Gastrocnemius medialis (tissue), 4 donors: ENCODE data around the gene SMARCC1. TPM values are rescaled to one million over a fixed set of nuclear protein-coding genes. Genes with fewer than 3 reads are reported as not detected.

ENCODE experiments used
- ATAC-seq, 2 donors: fragments of 150-250 bp; one replicate each; pipeline ENCODE4 v1.9.1; 2016
- DNase-seq, 2 donors: peaks; one replicate each; pipeline ENCODE4 v3.0.0-alpha.2; 2019
- H3K27ac ChIP-seq, 4 donors: fragments of 200-600 bp; sonication (generic); 1 replicate in 1 of 4; 2 replicates in 3 of 4; pipeline ENCODE4 v1.5.1; 2016 to 2018; ENCODE audit warnings: mild to moderate bottlenecking in 2 of 4, moderate library complexity in 1 of 4
- H3K27me3 ChIP-seq, 3 donors: fragments of 200-600 bp; sonication (generic) in 2 of 3; 1 replicate in 1 of 3; 2 replicates in 2 of 3; pipeline versions ENCODE4 v1.5.1 to v1.6.0; 2016 to 2019; ENCODE audit warnings: mild to moderate bottlenecking in 1 of 3, moderate library complexity in 1 of 3
- H3K36me3 ChIP-seq, 2 donors: fragments of 200-600 bp; sonication (generic) in 1 of 2; one replicate each; pipeline ENCODE4 v1.5.1; 2017 to 2018
- H3K4me1 ChIP-seq, 2 donors: fragments of 200-600 bp; sonication (generic) in 1 of 2; one replicate each; pipeline ENCODE4 v1.5.1; 2016 to 2017; ENCODE audit warnings: mild to moderate bottlenecking in 2 of 2
- H3K4me3 ChIP-seq, 4 donors: fragments of 200-600 bp; sonication (generic) in 3 of 4; 1 replicate in 1 of 4; 2 replicates in 3 of 4; pipeline ENCODE4 v1.5.1; 2016 to 2019; ENCODE audit warnings: mild to moderate bottlenecking in 2 of 4
- H3K9me3 ChIP-seq, 3 donors: fragments of 200-600 bp; sonication (generic) in 2 of 3; 1 replicate in 1 of 3; 2 replicates in 2 of 3; pipeline ENCODE4 v1.5.1; 2016 to 2019
- POLR2A ChIP-seq, 2 donors: fragments of 450-650 bp; IDR thresholded peaks; one replicate each; pipeline ENCODE4 v1.6.1; 2017; ENCODE audit warnings: antibody characterized with exemption in 2 of 2, mild to moderate bottlenecking in 2 of 2, moderate library complexity in 2 of 2
- in situ Hi-C, 4 donors: fragments of 200-750 bp; cut with MboI; loops; one replicate each; pipeline versions ENCODE4 v1.15.0 to v1.8.0; 2017; ENCODE audit warnings: low sequenced_read_pairs in 4 of 4
- intact Hi-C: fragments of 100-400 bp; cut with DNase I; formaldehyde crosslinking; loops from one replicate; pipeline ENCODE4 v1.15.1; 2023; ENCODE audit warnings: low total_unique reads
- total RNA-seq, 4 donors: library from RNA; depleted of rRNA; stranded (reverse); fragments of >200 nt; gene quantifications; one replicate each; pipeline versions ENCODE4 v1.1.0 to v1.2.3, GENCODE V29; 2016
- TF ChIP-seq, protein P1 (sequence below), 5 experiments: fragments of 450-650 bp in 3 of 5; fragments of 200-600 bp in 2 of 5; sonication (generic) in 2 of 5; IDR thresholded peaks in 4 of 5; conservative IDR thresholded peaks in 1 of 5; 1 replicate in 4 of 5; 2 replicates in 1 of 5; pipeline ENCODE4 v1.5.1; 2016 to 2019; ENCODE audit warnings: antibody characterized with exemption in 5 of 5, mild to moderate bottlenecking in 3 of 5, moderate library complexity in 3 of 5

SMARCC1 gene
- total RNA-seq, 4 donors from 2014 or later, result 24.5 to 32.1 (median 28.1) TPM

DNA sequence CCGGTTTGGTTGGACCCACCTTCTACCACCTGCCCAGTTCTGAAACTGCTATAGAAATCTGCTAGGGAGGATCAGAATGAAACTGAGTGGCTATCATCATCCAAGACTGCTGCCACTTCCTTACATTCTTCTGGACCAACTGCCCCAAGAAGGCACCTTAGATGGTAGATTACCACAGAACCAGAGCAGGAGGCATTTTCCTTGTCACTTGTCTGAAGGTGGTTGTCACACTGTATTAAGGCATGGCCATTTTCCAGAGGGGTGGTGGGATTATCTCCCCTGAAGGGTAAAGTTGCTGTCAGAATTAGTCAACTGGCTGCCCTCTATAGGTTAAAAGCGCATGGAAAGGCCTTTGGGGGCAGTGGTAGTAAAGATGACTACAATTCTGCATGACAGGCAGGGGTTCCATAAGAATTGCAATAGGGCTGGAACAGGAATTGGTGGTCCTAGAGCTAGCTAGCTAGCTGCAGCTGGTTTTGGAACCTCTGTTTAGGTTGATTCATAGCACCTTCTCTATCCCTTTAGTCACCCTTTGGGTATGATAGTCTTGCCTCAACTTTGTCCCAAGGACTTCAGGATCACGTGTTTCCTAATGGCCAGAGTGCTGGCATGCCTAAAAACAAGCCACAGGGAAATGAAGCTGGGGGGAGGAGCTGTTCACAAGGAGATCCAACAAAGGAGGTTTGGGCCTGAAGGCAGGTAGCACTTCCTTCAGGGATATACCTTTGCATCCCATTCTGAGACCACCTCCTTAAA lies 198.2 kb downstream of the SMARCC1 start:
- H3K4me1 ChIP-seq, result peaks cover 0 to 8% of the 10 kb centered on the region in 2 donors
- H3K9me3 ChIP-seq, result no peaks in the 10 kb centered on the region
- no peak overlapping the region for H3K4me3 ChIP-seq
- DNase-seq (no peak), ATAC-seq (peak in 1 of 2 donors; percentile 34)
- peaks cover 0 to 5% (median 0%) of the 10 kb centered on the region in 3 donors for H3K27me3 ChIP-seq
- TF ChIP-seq, protein P1, sequence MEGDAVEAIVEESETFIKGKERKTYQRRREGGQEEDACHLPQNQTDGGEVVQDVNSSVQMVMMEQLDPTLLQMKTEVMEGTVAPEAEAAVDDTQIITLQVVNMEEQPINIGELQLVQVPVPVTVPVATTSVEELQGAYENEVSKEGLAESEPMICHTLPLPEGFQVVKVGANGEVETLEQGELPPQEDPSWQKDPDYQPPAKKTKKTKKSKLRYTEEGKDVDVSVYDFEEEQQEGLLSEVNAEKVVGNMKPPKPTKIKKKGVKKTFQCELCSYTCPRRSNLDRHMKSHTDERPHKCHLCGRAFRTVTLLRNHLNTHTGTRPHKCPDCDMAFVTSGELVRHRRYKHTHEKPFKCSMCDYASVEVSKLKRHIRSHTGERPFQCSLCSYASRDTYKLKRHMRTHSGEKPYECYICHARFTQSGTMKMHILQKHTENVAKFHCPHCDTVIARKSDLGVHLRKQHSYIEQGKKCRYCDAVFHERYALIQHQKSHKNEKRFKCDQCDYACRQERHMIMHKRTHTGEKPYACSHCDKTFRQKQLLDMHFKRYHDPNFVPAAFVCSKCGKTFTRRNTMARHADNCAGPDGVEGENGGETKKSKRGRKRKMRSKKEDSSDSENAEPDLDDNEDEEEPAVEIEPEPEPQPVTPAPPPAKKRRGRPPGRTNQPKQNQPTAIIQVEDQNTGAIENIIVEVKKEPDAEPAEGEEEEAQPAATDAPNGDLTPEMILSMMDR (IDR thresholded peaks at IDR 0.05 in 4 of 5, conservative IDR thresholded peaks at IDR 0.05 in 1 of 5), result no peak
- no peak for TF ChIP-seq POLR2A (IDR thresholded peaks at IDR 0.05)
- intact Hi-C loops (no loop called here), in situ Hi-C loops (no loop called here)
- H3K27ac ChIP-seq, result no peak overlapping the region
- H3K36me3 ChIP-seq, result peaks cover 0 to 25% of the 10 kb centered on the region in 2 donors

DNA sequence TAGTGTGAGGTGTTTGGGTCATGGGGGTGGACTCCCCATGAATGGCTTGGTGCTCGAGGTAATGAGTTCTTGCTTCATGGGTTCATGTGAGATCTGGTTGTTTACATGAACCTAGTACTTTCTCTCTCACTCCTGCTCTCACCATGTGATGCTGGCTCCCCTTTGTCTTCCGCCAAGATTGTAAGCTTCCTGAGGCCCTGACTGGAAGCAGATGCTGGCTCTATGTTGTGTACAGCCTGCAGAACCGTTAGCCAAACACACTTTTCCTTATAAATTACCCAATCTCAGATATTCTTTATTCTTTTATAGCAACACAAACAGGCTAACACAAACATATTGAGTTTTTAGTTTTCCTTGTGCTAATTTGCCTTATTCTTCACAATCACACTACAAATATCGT lies 199.9 kb downstream of the SMARCC1 start:
- Histone ChIP-seq H3K4me1 (peaks cover 0 to 15% of the 10 kb centered on the region in 2 donors), H3K9me3 (no peaks in the 10 kb centered on the region), H3K36me3 (peaks cover 0 to 8% of the 10 kb centered on the region in 2 donors), H3K27ac (no peak overlapping the region), H3K4me3 (no peak overlapping the region), H3K27me3 (peaks cover 0 to 11% (median 0%) of the 10 kb centered on the region in 3 donors)
- DNase-seq (no peak), ATAC-seq (no peak)
- in situ Hi-C loops (no loop called here), intact Hi-C loops (no loop called here)
- TF ChIP-seq, protein P1 (IDR thresholded peaks at IDR 0.05 in 4 of 5, conservative IDR thresholded peaks at IDR 0.05 in 1 of 5), result no peak
- TF ChIP-seq POLR2A (IDR thresholded peaks at IDR 0.05), result no peak

DNA sequence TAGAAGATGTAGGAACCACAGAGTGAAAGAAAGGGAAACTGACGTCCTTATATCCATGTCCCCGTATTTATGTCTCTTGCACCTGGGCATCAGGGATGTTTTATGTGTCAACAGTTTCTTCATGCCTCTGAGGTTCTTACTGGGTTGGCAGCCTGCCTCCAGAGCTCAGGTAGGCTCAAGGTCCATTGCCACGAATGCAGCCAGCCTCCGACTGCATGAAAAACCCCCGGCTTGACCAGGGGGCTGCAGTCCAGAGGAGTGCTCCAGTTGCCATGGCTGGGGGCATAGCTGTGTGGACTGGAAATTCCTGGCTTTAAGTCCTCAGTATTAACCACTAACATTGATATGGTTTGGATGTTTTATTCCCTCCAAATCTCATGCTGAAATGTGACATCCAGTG lies 200.3 kb downstream of the SMARCC1 start:
- Histone ChIP-seq H3K27ac (no peak overlapping the region), H3K4me3 (no peak overlapping the region), H3K4me1 (peaks cover 0 to 15% of the 10 kb centered on the region in 2 donors), H3K9me3 (no peaks in the 10 kb centered on the region), H3K36me3 (peaks cover 0 to 4% of the 10 kb centered on the region in 2 donors), H3K27me3 (peaks cover 0 to 11% (median 0%) of the 10 kb centered on the region in 3 donors)
- ATAC-seq, result no peak
- intact Hi-C loops (no loop called here), in situ Hi-C loops (no loop called here)
- no peak for DNase-seq
- TF ChIP-seq, protein P1 (IDR thresholded peaks at IDR 0.05 in 4 of 5, conservative IDR thresholded peaks at IDR 0.05 in 1 of 5), result no peak
- TF ChIP-seq POLR2A (IDR thresholded peaks at IDR 0.05), result no peak

DNA sequence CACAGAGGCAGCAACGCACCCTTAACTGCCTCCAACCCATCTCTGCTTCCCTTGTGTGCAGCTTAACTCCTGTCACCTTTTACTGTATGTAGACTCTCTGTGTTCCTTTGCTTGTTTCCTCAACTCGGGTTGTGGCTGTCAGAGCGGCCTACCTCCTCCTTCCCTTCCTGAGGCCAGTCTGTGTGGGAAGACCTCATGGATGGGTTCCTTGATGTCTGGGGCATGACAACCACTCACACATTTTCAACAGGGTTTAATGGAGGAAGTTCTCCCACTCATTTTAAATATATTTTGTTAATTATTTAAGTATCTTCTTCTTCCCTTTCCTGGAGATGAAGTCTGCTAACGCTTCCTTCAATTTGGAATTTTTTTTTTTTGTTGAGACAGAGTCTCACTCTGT lies 201.2 kb downstream of the SMARCC1 start:
- Histone ChIP-seq H3K9me3 (no peaks in the 10 kb centered on the region), H3K27ac (no peak overlapping the region), H3K4me1 (peaks cover 0 to 15% of the 10 kb centered on the region in 2 donors), H3K36me3 (no peaks in the 10 kb centered on the region), H3K4me3 (no peak overlapping the region), H3K27me3 (peaks cover 0 to 11% (median 0%) of the 10 kb centered on the region in 3 donors)
- no peak for ATAC-seq
- intact Hi-C loops, result no loop called here
- TF ChIP-seq POLR2A (IDR thresholded peaks at IDR 0.05), result no peak
- no peak for DNase-seq
- in situ Hi-C loops, result no loop called here

DNA sequence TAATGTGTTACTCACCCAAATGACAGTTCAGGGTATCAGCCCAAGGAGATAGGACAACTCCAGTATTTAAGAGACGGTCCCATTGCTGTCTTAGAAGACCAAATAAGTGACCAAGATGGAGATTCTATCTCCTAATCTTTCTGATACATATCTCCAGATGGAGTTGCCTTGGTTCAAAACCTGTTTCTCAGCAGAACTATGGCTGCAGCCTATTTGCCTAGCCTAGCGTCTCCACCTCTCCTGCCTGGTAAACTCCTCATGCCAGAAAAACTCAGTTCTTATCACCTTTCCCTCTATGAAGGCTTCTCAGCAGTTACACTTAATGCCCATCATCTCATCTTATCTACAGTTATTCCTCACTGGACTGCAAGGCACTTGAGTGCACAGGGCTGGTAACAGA lies 201.8 kb downstream of the SMARCC1 start:
- Histone ChIP-seq H3K9me3 (no peaks in the 10 kb centered on the region), H3K27me3 (peaks cover 0 to 11% (median 0%) of the 10 kb centered on the region in 3 donors), H3K36me3 (no peaks in the 10 kb centered on the region), H3K4me3 (no peak overlapping the region), H3K27ac (no peak overlapping the region), H3K4me1 (peaks cover 0 to 15% of the 10 kb centered on the region in 2 donors)
- in situ Hi-C loops, result no loop called here
- intact Hi-C loops, result no loop called here
- DNase-seq (no peak), ATAC-seq (no peak)
- TF ChIP-seq, protein P1 (IDR thresholded peaks at IDR 0.05 in 4 of 5, conservative IDR thresholded peaks at IDR 0.05 in 1 of 5), result no peak
- no peak for TF ChIP-seq POLR2A (IDR thresholded peaks at IDR 0.05)
